ENCODE data around the gene MAFF.
"Not testable (repeated sequence)": the region's sequence is repeated elsewhere in the genome, so short reads cannot be mapped to it uniquely, and the experiment has no call there.

DNA sequence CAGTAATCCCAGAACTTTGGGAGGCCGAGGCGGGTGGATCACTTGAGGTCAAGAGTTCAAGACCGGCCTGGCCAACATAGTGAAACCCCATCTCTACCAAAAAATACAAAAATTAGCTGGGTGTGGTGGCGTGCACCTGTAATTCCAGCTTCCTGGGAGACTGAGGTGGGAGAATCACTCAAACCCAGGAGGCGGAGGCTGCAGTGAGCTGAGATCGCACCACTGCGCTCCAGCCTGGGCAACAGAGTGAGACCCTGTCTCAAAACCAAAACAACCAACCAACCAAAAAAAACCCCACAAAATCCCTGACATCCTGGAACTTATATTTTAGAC is 23.2 kb upstream of the MAFF start:
- TF ChIP-seq EZH2 (IDR thresholded peaks at IDR 0.05); POLR2AphosphoS5 (IDR thresholded peaks at IDR 0.05; ENCODE audit: borderline replicate concordance, low read depth, low read length): not testable (repeated sequence)

All from SK-N-MC (cell line).